SU-DHL-6 (cell line): ENCODE data around the gene BRSK2.

Experiments
- H2AFZ ChIP-seq: fragments of 200-600 bp; sonication (generic); 2 replicates; pipeline ENCODE4 v1.6.1; 2014; ENCODE audit warnings: low read depth, mild to moderate bottlenecking, moderate library complexity, mixed read lengths, antibody characterized with exemption, low read length; ENCODE audit not compliant: severe bottlenecking
- H3F3A ChIP-seq: fragments of 200-600 bp; shearing (Covaris generic); 2 replicates; pipeline ENCODE4 v1.6.0; 2016; ENCODE audit warnings: antibody characterized with exemption, mild to moderate bottlenecking; ENCODE audit not compliant: insufficient read depth
- H3K27ac ChIP-seq: fragments of 200-600 bp; sonication (generic); 2 replicates; pipeline ENCODE4 v1.5.1; 2016; ENCODE audit warnings: low read depth, mild to moderate bottlenecking, low read length, moderate library complexity, mixed read lengths
- H3K27me3 ChIP-seq: fragments of 200-600 bp; sonication (generic), shearing (Covaris generic); 2 replicates; pipeline ENCODE4 v1.6.0; 2014; ENCODE audit warnings: mild to moderate bottlenecking, low read length
- H3K36me3 ChIP-seq: fragments of 200-600 bp; sonication (generic); 2 replicates; pipeline ENCODE4 v1.6.1; 2014; ENCODE audit warnings: mild to moderate bottlenecking, low read length, mixed read lengths
- H3K4me2 ChIP-seq: fragments of 300-600, 200-600 bp; shearing (Covaris generic), sonication (generic); 2 replicates; pipeline ENCODE4 v1.6.0; 2014; ENCODE audit warnings: low read length, low read depth, mild to moderate bottlenecking; ENCODE audit not compliant: poor library complexity, severe bottlenecking
- H3K4me3 ChIP-seq: fragments of 200-600 bp; sonication (generic); 2 replicates; pipeline ENCODE4 v1.5.1; 2014; ENCODE audit warnings: antibody characterized with exemption, low read length, mild to moderate bottlenecking, mixed read lengths; ENCODE audit not compliant: insufficient read depth, poor library complexity, severe bottlenecking
- H3K79me2 ChIP-seq: fragments of 200-600 bp; sonication (generic); 2 replicates; pipeline ENCODE4 v1.6.1; 2014; ENCODE audit warnings: mild to moderate bottlenecking, low read length, moderate library complexity; ENCODE audit not compliant: insufficient read depth
- H3K9ac ChIP-seq: fragments of 200-600 bp; sonication (generic); 2 replicates; pipeline ENCODE4 v1.7.0; 2014; ENCODE audit warnings: mild to moderate bottlenecking, low read length
- H3K9me2 ChIP-seq: fragments of 200-600 bp; sonication (generic); replicated peaks from 2 replicates; pipeline ENCODE4 v1.6.1; 2014; ENCODE audit warnings: low read length; ENCODE audit not compliant: insufficient read depth
- H3K9me3 ChIP-seq: fragments of 200-600 bp; sonication (generic); 2 replicates; pipeline ENCODE4 v1.6.1; 2014; ENCODE audit warnings: low read length, mixed read lengths; ENCODE audit not compliant: insufficient read depth
- H4K20me1 ChIP-seq: fragments of 200-600 bp; sonication (generic); 2 replicates; pipeline ENCODE4 v1.6.1; 2014; ENCODE audit warnings: low read depth, mild to moderate bottlenecking, antibody characterized with exemption, low read length, moderate library complexity, mixed read lengths
- CTCF ChIP-seq: fragments of 200-600 bp; sonication (generic); IDR thresholded peaks from one replicate; pipeline ENCODE4 v1.5.1; 2017; ENCODE audit warnings: antibody characterized with exemption, mild to moderate bottlenecking, low read length, moderate library complexity; ENCODE audit not compliant: insufficient read depth, poor library complexity, severe bottlenecking
- EZH2phosphoT487 ChIP-seq: fragments of 200-600 bp; sonication (generic), shearing (Covaris generic); conservative IDR thresholded peaks from 2 replicates; pipeline ENCODE4 v1.6.1; 2018; ENCODE audit warnings: mild to moderate bottlenecking, antibody characterized with exemption, low read length, moderate library complexity, mixed read lengths

The BRSK2 gene

GRCh38 chr11:1469911-1470680, 80.4 kb downstream of the BRSK2 start:
- H3K27me3 ChIP-seq, result no peaks in the 10 kb centered on the region
- no peaks in the 10 kb centered on the region for H3K36me3 ChIP-seq
- no peaks in the 10 kb centered on the region for H3K9me2 ChIP-seq
- TF ChIP-seq EZH2phosphoT487, result no peak
- no peak for TF ChIP-seq CTCF
- no peak overlapping the region for H3K9ac ChIP-seq
- no peaks in the 10 kb centered on the region for H3F3A ChIP-seq
- H3K27ac ChIP-seq, result no peak overlapping the region
- H2AFZ ChIP-seq, result no peak overlapping the region
- no peak overlapping the region for H3K4me2 ChIP-seq
- H3K9me3 ChIP-seq, result no peaks in the 10 kb centered on the region
- H4K20me1 ChIP-seq, result no peaks in the 10 kb centered on the region
- H3K4me3 ChIP-seq, result no peak overlapping the region
- H3K79me2 ChIP-seq, result no peaks in the 10 kb centered on the region

- Histone ChIP-seq H3K9ac (no peak overlapping the region), H3K4me2 (no peak overlapping the region), H3K9me3 (no peaks in the 10 kb centered on the region), H3K36me3 (no peaks in the 10 kb centered on the region), H3K79me2 (no peaks in the 10 kb centered on the region), H4K20me1 (no peaks in the 10 kb centered on the region), H3K9me2 (no peaks in the 10 kb centered on the region), H3K27ac (no peak overlapping the region), H3K4me3 (no peak overlapping the region), H3F3A (no peaks in the 10 kb centered on the region), H2AFZ (no peak overlapping the region), H3K27me3 (no peaks in the 10 kb centered on the region)
- no peak for TF ChIP-seq CTCF
- TF ChIP-seq EZH2phosphoT487, result no peak
These were observed 81.2 kb downstream of the BRSK2 start for GRCh38 chr11:1470681-1471611.

GRCh38 chr11:1471736-1472135, 82.0 kb downstream of the BRSK2 start:
- no peaks in the 10 kb centered on the region for H3K9me3 ChIP-seq
- H3K79me2 ChIP-seq, result no peaks in the 10 kb centered on the region
- H4K20me1 ChIP-seq, result no peaks in the 10 kb centered on the region
- H3K27ac ChIP-seq, result no peak overlapping the region
- H3K9ac ChIP-seq, result no peak overlapping the region
- no peak overlapping the region for H3K4me3 ChIP-seq
- H3K4me2 ChIP-seq, result no peak overlapping the region
- TF ChIP-seq EZH2phosphoT487, result no peak
- no peak for TF ChIP-seq CTCF
- H3K9me2 ChIP-seq, result no peaks in the 10 kb centered on the region
- H2AFZ ChIP-seq, result no peak overlapping the region
- H3K27me3 ChIP-seq, result no peaks in the 10 kb centered on the region
- no peaks in the 10 kb centered on the region for H3F3A ChIP-seq
- no peaks in the 10 kb centered on the region for H3K36me3 ChIP-seq
